Fibroblast of peridontal ligament (primary cell): ENCODE measurements around the gene ERC2.

ENCODE experiments used
- DNase-seq: peaks from one replicate; pipeline ENCODE4 v3.0.0-alpha.2; 2010; ENCODE audit errors: extremely low read depth

ERC2 gene

GRCh38 chr3:56424885-56425284 lies 43.4 kb downstream of the ERC2 start:
- no peak for DNase-seq

DNA sequence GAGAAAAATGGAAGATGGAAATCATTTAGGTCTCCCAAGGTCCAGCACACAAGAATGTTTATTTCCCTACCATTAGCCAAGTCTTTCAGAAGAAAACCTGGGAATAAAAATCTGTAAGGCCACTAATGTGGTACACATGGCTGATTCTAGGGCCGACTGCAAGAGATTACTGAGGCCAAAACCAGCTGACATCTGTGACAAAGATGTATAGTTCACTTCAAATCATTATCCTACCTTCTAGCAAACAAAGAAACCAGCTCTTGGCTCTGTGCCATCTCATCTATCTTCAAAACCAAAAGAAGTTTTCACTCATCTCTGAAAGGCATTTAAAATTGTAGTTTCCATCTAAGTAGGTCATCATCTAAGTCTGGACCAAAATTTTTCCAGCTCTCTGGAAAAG lies 43.9 kb downstream of the ERC2 start:
- no peak for DNase-seq

DNA sequence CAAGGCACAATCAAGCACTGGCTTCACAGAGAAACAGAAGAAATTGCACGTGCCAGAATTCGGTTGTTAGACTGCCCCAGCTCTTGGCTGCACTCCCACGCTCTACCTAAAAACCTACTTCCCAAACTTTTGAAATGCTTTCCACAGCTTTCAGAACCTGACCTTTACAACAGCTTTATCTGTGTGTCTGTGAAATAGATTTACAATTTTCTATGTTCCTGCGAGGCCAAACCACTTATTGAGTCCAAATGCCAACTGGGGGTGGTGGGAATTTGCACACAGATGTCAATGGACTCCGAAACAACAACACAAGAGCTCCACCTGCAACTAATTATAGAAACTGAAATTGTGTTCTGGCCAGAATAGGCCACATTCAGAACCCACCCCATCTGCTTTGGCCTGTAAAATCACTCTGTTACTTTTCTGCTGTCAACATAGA lies 44.6 kb downstream of the ERC2 start:
- DNase-seq, result no peak

DNA sequence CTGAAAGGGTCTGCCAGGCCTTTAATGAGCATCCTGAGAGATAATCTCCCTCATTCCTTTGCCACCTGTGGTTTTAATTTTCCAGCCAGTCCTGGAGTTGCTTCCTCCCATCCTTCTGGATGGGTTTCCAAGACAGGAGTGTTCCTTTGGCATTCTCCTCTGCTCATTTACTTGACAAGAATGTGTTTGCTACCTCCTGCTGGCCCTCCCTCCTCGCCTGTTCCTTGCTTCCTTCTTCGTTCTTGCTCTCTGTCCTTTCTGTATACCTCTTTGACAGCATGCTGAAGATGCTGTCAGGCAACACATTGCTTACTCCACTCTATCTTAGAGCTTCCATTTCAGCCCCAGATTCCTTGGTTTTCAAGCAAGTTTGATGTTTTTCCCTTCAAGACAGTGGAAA lies 46.0 kb downstream of the ERC2 start:
- DNase-seq, result no peak

DNA sequence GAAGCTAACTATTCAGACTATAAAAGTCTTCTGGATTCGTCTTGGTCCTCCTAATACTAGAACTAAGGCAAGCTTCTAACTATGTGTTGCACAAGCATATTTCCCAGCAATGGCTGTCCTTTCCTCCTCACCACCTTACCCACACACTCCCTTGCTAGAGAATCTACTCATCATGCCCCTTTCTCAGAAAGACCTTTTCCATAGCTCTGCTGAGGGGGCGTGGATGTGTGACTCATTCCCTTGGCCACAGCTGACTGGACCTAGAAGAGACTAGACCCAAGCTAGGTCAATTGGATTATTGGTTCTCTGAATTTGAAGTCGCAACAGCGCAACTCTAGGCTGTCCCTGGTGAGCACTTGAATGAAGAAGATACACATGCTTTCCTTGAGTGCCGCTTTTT lies 47.1 kb downstream of the ERC2 start:
- DNase-seq, result no peak

GRCh38 chr3:56415652-56416051 lies 52.6 kb downstream of the ERC2 start:
- DNase-seq, result no peak

DNA sequence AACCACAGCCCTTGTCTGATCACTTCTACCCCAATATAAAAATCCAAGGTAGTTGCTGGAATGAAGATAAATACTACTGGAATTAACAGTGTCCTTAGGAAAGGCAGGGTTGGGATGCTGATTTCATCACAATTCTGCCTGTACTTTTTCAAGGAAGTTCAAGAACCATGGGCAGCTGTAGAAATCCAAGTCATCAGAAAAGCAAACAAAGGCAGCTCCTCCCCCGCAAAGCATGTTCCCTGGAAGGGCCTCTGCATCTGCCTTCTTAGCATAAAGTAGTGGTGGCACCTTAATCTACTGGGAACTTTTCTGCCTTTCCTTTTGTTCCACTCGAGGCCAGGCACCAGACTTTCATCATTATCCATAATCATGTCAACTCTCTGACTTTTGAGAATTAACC lies 54.4 kb downstream of the ERC2 start:
- no peak for DNase-seq

DNA sequence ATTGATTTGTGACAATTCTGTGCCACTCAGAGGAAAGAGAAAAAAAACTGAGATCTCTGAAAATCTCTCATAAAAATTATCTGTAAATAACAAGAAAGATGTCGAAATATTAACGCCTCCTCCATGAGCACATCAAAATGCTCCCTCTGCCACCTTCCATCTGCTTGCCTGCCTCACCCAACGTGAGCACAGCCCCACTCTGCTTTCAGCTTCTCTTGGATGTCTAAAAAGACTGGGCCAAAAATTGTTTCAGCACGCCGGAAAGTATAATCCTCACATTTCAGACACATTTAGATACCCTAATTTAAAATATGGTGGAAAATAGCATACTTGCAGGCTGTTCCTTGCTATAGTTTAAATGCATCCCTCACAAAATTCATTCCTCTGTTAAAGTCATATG lies 57.1 kb downstream of the ERC2 start:
- no peak for DNase-seq

- no peak for DNase-seq
Observed at GRCh38 chr3:56410576-56410975, 57.7 kb downstream of the ERC2 start.

DNA sequence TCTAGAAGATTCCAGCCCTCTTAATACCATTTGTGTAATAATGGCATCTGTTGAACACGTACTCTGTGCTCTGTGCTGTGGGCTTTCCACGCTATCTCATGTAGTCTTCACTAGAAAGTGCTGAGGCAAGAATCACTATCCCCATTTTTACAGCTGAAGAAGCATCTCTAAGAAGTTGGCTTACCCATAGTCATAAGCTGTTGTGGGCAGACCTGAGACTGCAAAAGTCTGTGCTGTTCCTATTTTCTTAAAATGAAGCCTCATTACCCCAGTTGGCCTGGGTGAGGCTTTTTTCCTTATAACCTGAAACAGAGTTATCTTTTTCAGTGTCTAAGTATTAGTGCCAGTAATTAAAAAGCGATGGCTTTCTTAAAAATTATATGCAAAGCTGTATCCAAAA lies 58.5 kb downstream of the ERC2 start:
- no peak for DNase-seq

- DNase-seq, result no peak
Observed at GRCh38 chr3:56408761-56409196, 59.5 kb downstream of the ERC2 start.

DNA sequence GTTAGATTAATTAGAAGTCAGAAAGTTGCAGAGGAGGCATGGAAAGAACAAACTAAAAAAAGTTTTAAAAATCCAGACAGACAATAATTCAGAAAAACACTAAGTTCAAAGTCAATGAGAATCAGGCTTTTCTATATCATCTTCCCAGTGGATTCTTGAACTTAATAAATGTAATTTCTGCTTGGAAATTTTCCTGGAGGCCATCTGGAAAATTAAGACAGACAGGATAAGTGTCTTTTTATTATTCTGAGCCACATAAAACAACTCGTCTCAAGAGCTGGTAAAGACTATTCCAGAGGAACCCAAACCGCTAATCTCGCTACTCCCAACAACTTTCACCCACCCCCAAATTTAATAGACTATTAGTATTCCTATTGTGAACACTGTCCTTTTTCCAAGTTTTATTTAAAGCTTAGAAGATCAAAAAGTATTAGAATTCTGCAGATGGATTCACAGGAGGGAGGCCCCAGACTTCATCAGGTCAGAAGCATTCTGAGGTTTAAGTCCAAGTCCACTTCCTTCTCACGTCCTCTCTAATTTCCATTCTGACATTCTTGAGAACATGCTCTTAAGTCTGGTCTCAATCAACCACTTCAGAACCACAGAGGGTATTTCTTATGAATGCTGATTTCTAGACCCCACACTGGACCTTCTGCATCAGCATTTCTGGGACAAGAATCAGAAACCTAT lies 61.3 kb downstream of the ERC2 start:
- DNase-seq, result no peak

DNA sequence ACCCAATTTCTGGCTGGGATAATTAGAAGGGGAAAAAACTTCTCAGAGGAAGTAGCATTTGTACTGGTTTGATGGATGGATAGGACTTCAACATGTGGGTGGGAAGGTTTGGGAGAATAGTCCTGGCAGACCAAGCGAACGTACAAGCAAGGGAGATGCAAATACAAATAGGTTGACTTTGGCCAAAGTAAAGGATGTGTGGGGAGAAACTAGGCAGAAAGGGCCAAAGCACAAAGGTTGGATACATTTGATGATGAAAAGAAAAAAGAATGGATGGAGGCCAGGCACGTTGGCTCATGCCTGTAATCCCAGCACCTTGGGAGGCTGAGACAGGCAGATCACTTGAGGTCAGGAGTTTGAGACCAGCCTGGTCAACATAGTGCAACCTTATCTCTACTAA lies 63.4 kb downstream of the ERC2 start:
- no peak for DNase-seq

DNA sequence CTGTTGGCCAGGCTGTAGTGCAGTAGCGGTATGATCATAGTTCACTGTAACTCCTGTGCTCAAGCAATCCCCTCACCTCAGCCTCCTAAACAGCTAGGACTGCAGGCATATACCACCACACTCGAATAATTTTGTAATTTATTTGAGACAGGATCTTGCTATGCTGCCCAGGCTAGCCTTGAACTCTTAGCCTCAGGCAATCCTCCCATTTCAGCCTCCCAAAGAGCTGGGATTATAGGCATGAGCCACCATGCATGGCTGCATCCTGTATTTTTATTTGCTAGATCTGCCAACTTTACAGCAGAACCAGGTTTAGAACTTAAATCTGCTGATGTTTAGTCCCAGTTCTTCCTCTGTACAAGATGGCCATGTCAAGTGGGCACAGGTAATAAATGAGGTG lies 69.6 kb downstream of the ERC2 start:
- DNase-seq, result no peak

DNA sequence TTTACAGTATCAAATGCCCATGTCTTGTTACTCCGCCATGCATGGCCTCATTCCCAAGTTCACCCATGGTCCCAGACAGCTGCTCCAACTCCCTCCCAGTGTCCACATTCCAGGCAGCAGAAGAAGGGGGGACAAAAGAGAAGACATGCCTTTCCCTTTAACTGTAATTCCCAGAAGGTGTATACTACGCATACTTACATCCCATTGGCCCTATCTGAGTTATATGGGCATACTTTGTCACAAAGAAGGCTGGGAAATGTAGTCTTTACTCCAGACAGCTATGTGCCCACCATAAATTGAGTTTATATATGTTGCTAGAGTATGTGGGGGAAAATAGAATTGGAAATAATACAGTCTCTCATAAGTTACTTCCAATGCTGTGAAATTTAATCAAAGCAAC lies 70.5 kb downstream of the ERC2 start:
- no peak for DNase-seq

- DNase-seq, result no peak
Observed at GRCh38 chr3:56389183-56389830, 79.0 kb downstream of the ERC2 start.

- no peak for DNase-seq
Observed at GRCh38 chr3:56383092-56383491, 85.2 kb downstream of the ERC2 start.

DNA sequence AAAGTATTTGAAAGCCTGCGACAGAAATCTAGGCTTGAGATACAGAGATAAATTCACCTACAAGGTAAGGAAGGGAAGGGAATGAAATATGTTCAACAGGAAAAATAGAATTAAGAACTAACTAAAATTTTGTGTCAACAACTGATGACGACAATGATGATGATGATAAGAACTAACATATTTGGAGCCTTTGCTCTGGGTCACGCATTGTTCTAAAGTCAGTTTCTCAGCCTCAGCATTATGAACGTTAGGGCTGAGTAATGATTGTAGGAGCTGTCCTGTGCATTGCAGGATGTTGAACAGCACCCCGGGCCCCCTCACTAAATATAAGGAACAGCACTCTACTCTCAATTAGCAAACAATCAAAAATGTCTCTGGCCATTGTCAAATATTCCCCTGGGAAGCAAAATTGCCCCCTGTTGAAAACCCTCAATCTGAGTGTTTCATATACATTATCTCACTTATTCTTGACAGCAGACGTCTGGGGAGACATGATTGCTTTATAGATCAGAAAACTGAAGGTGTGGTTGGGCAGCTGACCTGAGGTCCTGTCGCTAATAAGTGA lies 88.5 kb downstream of the ERC2 start:
- DNase-seq, result no peak

- DNase-seq, result no peak
Observed at GRCh38 chr3:56375654-56376053, 92.6 kb downstream of the ERC2 start.

- no peak for DNase-seq
Observed at GRCh38 chr3:56373386-56373785, 94.9 kb downstream of the ERC2 start.

- no peak for DNase-seq
Observed at GRCh38 chr3:56370991-56371775, 97.1 kb downstream of the ERC2 start.

DNA sequence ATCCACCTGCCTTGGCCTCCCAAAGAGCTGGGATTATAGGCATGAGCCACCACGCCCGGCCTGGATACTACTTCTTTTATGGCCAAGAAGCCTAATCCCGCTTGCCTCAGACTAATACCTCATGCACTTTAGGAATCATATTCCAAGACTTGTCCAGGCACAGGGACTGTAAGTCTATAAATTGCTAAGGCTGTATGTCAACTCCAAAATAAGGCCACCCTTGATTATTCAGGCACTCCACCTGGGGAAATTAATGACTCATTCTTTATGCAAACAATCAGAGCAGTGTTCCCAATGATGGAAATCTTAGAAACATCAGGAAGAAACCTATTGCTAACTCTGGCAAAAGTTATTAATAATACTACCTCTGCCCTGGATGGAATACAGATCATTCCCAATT lies 98.4 kb downstream of the ERC2 start:
- DNase-seq, result no peak

- no peak for DNase-seq
Observed at GRCh38 chr3:56368846-56369245, 99.4 kb downstream of the ERC2 start.
